H9 (cell line): ENCODE data around the gene TOR3A. TPM values are rescaled to one million over a fixed set of nuclear protein-coding genes. Genes with fewer than 3 reads are reported as not detected.

Experiments
- DNase-seq: peaks from one replicate; pipeline ENCODE4 v3.0.0-alpha.2; 2017
- H2AFZ ChIP-seq: one replicate; pipeline ENCODE4 v1.6.1; 2013; ENCODE audit warnings: mild to moderate bottlenecking, low read length, control low read depth, moderate library complexity
- H2AK5ac ChIP-seq: 2 replicates; pipeline ENCODE4 v1.6.1; 2013; ENCODE audit warnings: low read length, control low read depth, mixed read lengths; ENCODE audit not compliant: insufficient read length
- H2BK120ac ChIP-seq: one replicate; pipeline ENCODE4 v1.6.1; 2013; ENCODE audit warnings: low read depth, mild to moderate bottlenecking, low read length, control low read depth, inconsistent platforms; ENCODE audit not compliant: poor library complexity, severe bottlenecking
- H2BK12ac ChIP-seq: 2 replicates; pipeline ENCODE4 v1.6.1; 2013; ENCODE audit warnings: low read length, control low read depth, mixed read lengths, low read depth; ENCODE audit not compliant: insufficient read length
- H2BK15ac ChIP-seq: 2 replicates; pipeline ENCODE4 v1.6.1; 2013; ENCODE audit warnings: low read depth, low read length, control low read depth
- H2BK20ac ChIP-seq: one replicate; pipeline ENCODE4 v1.6.1; 2013; ENCODE audit warnings: low read depth, mild to moderate bottlenecking, low read length, control low read depth, inconsistent platforms; ENCODE audit not compliant: poor library complexity, severe bottlenecking
- H2BK5ac ChIP-seq: 2 replicates; pipeline ENCODE4 v1.6.1; 2013; ENCODE audit warnings: low read length, control low read depth, mixed read lengths; ENCODE audit not compliant: insufficient read length
- H3K14ac ChIP-seq: 2 replicates; pipeline ENCODE4 v1.6.1; 2013; ENCODE audit warnings: low read length, control low read depth; ENCODE audit not compliant: insufficient read depth
- H3K18ac ChIP-seq: 2 replicates; pipeline ENCODE4 v1.6.1; 2013; ENCODE audit warnings: low read depth, mild to moderate bottlenecking, mixed read lengths, low read length, control low read depth; ENCODE audit not compliant: insufficient read length
- H3K23ac ChIP-seq: 2 replicates; pipeline ENCODE4 v1.6.1; 2013; ENCODE audit warnings: low read length, control low read depth, mixed read lengths, low read depth; ENCODE audit not compliant: insufficient read length
- H3K23me2 ChIP-seq: 2 replicates; pipeline ENCODE4 v1.6.1; 2013; ENCODE audit warnings: low read depth, mild to moderate bottlenecking, mixed read lengths, low read length, control low read depth; ENCODE audit not compliant: insufficient read length, poor library complexity, severe bottlenecking
- H3K27ac ChIP-seq: 2 replicates; pipeline ENCODE4 v1.5.1; 2013; ENCODE audit warnings: low read length, control low read depth, mixed read lengths, low read depth; ENCODE audit not compliant: insufficient read length
- H3K27me3 ChIP-seq: 2 replicates; pipeline ENCODE4 v1.6.1; 2013; ENCODE audit warnings: low read length, control low read depth, inconsistent platforms; ENCODE audit not compliant: insufficient read depth
- H3K4ac ChIP-seq: 2 replicates; pipeline ENCODE4 v1.6.1; 2013; ENCODE audit warnings: low read depth, mild to moderate bottlenecking, control low read depth, inconsistent platforms, low read length, moderate library complexity
- H3K4me1 ChIP-seq: 2 replicates; pipeline ENCODE4 v1.6.1; 2013; ENCODE audit warnings: low read length, control low read depth, inconsistent platforms; ENCODE audit not compliant: insufficient read depth
- H3K4me2 ChIP-seq: 2 replicates; pipeline ENCODE4 v1.6.1; 2013; ENCODE audit warnings: low read length, control low read depth, mixed read lengths; ENCODE audit not compliant: insufficient read length, insufficient read depth
- H3K56ac ChIP-seq: 2 replicates; pipeline ENCODE4 v1.6.1; 2013; ENCODE audit warnings: low read depth, mild to moderate bottlenecking, mixed read lengths, low read length, control low read depth; ENCODE audit not compliant: insufficient read length
- H3K79me1 ChIP-seq: 2 replicates; pipeline ENCODE4 v1.6.1; 2013; ENCODE audit warnings: low read depth, mild to moderate bottlenecking, moderate library complexity, low read length, control low read depth, inconsistent platforms; ENCODE audit not compliant: insufficient read depth, poor library complexity, severe bottlenecking
- H3K79me2 ChIP-seq: 2 replicates; pipeline ENCODE4 v1.6.1; 2013; ENCODE audit warnings: low read length, control low read depth, inconsistent platforms; ENCODE audit not compliant: insufficient read depth
- H3K9ac ChIP-seq: 2 replicates; pipeline ENCODE4 v1.6.1; 2013; ENCODE audit warnings: low read length, control low read depth, mixed read lengths; ENCODE audit not compliant: insufficient read length; ENCODE audit errors: extremely low read depth
- H3K9me3 ChIP-seq: one replicate; pipeline ENCODE4 v1.6.1; 2013; ENCODE audit warnings: low read depth, low read length, inconsistent platforms; ENCODE audit not compliant: control insufficient read depth
- H3T11ph ChIP-seq: one replicate; pipeline ENCODE4 v1.6.1; 2013; ENCODE audit warnings: mild to moderate bottlenecking, low read length, control low read depth, inconsistent platforms
- H4K20me1 ChIP-seq: one replicate; pipeline ENCODE4 v1.6.1; 2013; ENCODE audit not compliant: control insufficient read depth, insufficient read length, insufficient read depth
- H4K5ac ChIP-seq: 2 replicates; pipeline ENCODE4 v1.6.1; 2013; ENCODE audit warnings: low read depth, mild to moderate bottlenecking, mixed read lengths, low read length, control low read depth; ENCODE audit not compliant: insufficient read length
- H4K8ac ChIP-seq: replicated peaks from 2 replicates; pipeline ENCODE4 v1.6.1; 2013; ENCODE audit warnings: low read length, control low read depth, mixed read lengths, low read depth; ENCODE audit not compliant: insufficient read length
- H4K91ac ChIP-seq: 2 replicates; pipeline ENCODE4 v1.6.1; 2013; ENCODE audit warnings: low read depth, mild to moderate bottlenecking, moderate library complexity, mixed read lengths, low read length, control low read depth; ENCODE audit not compliant: insufficient read length
- H3K27ac Mint-ChIP-seq, 3 experiments: 2 replicates in 2 of 3; 3 replicates in 1 of 3; pipeline ENCODE4 v1.8.0; 2020 to 2021; ENCODE audit warnings: mixed read lengths in 3 of 3, mild to moderate bottlenecking in 1 of 3, moderate library complexity in 1 of 3
- H3K27me3 Mint-ChIP-seq: 2 replicates; pipeline ENCODE4 v1.8.0; 2021; ENCODE audit warnings: low read depth, mild to moderate bottlenecking, moderate library complexity, mixed read lengths
- H3K36me3 Mint-ChIP-seq, 3 experiments: 2 replicates in 2 of 3; 3 replicates in 1 of 3; pipeline ENCODE4 v1.8.0; 2020 to 2021; ENCODE audit warnings: low read depth in 3 of 3, mixed read lengths in 3 of 3; ENCODE audit not compliant: insufficient read depth in 1 of 3
- H3K4me1 Mint-ChIP-seq, 2 experiments: 2 replicates each; pipeline ENCODE4 v1.8.0; 2020; ENCODE audit warnings: mixed read lengths in 2 of 2
- H3K4me3 Mint-ChIP-seq, 2 experiments: 2 replicates in 1 of 2; 3 replicates in 1 of 2; pipeline ENCODE4 v1.8.0; 2020 to 2021; ENCODE audit warnings: mild to moderate bottlenecking in 2 of 2, mixed read lengths in 2 of 2, moderate library complexity in 1 of 2
- H3K9me3 Mint-ChIP-seq, 2 experiments: 2 replicates in 1 of 2; 3 replicates in 1 of 2; pipeline ENCODE4 v1.8.0; 2020; ENCODE audit warnings: mild to moderate bottlenecking in 2 of 2, mixed read lengths in 2 of 2, moderate library complexity in 1 of 2
- WGBS: extraction: QIAGEN DNeasy Blood & Tissue Kit; methylation state at CpG from one replicate; pipeline ENCODE4 v1.1.7; 2013; ENCODE audit warnings: missing lambda C conversion rate, low lambda C conversion rate, mixed read lengths; ENCODE audit not compliant: insufficient read length; ENCODE audit errors: extremely low coverage; 5-methylcytosine and 5-hydroxymethylcytosine counted together
- total RNA-seq: library from RNA; stranded (reverse); gene quantifications from 2 replicates; pipeline ENCODE4 v1.2.1, GENCODE V29; 2021
- TF ChIP-seq, protein P1 (sequence below): fragments of 200-600 bp; sonication (generic); conservative IDR thresholded peaks from 3 replicates; pipeline ENCODE4 v1.8.0; 2021; ENCODE audit warnings: antibody characterized with exemption, mild to moderate bottlenecking

Gene TOR3A
- total RNA-seq, 1 experiment from 2014 or later, result 27.3 TPM

DNA sequence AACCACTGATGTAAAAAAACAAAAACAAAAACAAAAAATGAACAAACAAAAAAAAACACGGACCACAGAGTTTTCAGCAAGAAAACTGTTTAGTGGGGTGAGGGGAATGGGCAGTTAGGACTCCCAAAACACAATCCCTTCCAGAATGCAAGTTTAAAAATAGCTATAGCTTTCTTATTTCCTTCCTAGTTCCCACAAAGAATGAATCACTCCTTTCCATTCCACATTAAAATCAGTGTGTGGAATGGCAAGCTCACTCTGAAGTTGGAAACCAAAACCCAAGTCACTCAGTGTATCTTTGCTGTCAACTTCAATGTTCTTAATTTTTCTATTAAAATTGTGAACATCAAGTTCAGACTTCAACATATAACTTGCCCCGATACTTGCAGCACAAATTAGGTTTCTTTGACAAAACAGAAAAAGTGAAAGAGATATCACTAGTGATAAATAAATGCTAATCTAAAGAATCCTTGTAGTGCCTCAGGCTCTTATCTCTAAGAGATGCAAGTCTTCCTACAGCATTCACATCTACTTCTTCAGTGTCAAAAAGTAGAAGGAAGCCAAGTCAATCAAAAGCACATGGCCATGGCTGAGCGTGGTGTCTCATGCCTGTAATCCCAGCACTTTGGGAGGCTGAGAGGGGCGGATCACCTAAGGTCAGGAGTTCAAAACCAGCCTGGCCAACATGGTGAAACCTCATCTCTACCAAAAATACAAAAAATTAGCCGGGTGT is 45.5 kb downstream of the TOR3A start:
- no peaks in the 10 kb centered on the region for H3K23me2 ChIP-seq
- H4K8ac ChIP-seq, result no peak overlapping the region
- Mint-ChIP-seq H3K27ac (no peak overlapping the region), H3K4me1 (no peaks in the 10 kb centered on the region), H3K9me3 (no peaks in the 10 kb centered on the region), H3K27me3 (no peaks in the 10 kb centered on the region), H3K4me3 (no peak overlapping the region), H3K36me3 (peaks cover 4 to 24% (median 17%) of the 10 kb centered on the region in 3 experiments; a peak in 6 of 7 replicates)
- no peak overlapping the region for H2BK20ac ChIP-seq
- no peaks in the 10 kb centered on the region for H3K79me1 ChIP-seq
- H3K56ac ChIP-seq, result no peak overlapping the region
- no peak overlapping the region for H3K4me2 ChIP-seq
- no peaks in the 10 kb centered on the region for H3K27me3 ChIP-seq
- H2BK15ac ChIP-seq, result no peak overlapping the region
- no peaks in the 10 kb centered on the region for H3K4me1 ChIP-seq
- no peak overlapping the region for H3T11ph ChIP-seq
- no peak overlapping the region for H3K9ac ChIP-seq
- no peak overlapping the region for H2AFZ ChIP-seq
- H3K9me3 ChIP-seq, result no peaks in the 10 kb centered on the region
- H3K79me2 ChIP-seq, result no peaks in the 10 kb centered on the region
- no peak overlapping the region for H3K27ac ChIP-seq
- no peak for DNase-seq
- no peaks in the 10 kb centered on the region for H4K20me1 ChIP-seq
- no peak overlapping the region for H2AK5ac ChIP-seq
- no peak overlapping the region for H4K91ac ChIP-seq
- H2BK12ac ChIP-seq, result no peak overlapping the region
- H3K23ac ChIP-seq, result no peak overlapping the region
- H2BK5ac ChIP-seq, result no peak overlapping the region
- no peak overlapping the region for H3K14ac ChIP-seq
- WGBS, result no CpG with 5 or more reads among the region's 5 CpGs
- H3K18ac ChIP-seq, result no peak overlapping the region
- no peak overlapping the region for H4K5ac ChIP-seq
- no peak overlapping the region for H3K4ac ChIP-seq
- no peak overlapping the region for H2BK120ac ChIP-seq
- TF ChIP-seq, protein P1, sequence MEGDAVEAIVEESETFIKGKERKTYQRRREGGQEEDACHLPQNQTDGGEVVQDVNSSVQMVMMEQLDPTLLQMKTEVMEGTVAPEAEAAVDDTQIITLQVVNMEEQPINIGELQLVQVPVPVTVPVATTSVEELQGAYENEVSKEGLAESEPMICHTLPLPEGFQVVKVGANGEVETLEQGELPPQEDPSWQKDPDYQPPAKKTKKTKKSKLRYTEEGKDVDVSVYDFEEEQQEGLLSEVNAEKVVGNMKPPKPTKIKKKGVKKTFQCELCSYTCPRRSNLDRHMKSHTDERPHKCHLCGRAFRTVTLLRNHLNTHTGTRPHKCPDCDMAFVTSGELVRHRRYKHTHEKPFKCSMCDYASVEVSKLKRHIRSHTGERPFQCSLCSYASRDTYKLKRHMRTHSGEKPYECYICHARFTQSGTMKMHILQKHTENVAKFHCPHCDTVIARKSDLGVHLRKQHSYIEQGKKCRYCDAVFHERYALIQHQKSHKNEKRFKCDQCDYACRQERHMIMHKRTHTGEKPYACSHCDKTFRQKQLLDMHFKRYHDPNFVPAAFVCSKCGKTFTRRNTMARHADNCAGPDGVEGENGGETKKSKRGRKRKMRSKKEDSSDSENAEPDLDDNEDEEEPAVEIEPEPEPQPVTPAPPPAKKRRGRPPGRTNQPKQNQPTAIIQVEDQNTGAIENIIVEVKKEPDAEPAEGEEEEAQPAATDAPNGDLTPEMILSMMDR, result no peak
